SKM-1 treated with dmso at 0.1 percent for 144 hours (cell line): ENCODE measurements around the gene SENP3.

ENCODE experiments used
- DNase-seq: peaks from one replicate; lab custom pipeline; 2025; ENCODE audit not compliant: unreplicated experiment; lab: John Stamatoyannopoulos, UW

The SENP3 gene

DNA sequence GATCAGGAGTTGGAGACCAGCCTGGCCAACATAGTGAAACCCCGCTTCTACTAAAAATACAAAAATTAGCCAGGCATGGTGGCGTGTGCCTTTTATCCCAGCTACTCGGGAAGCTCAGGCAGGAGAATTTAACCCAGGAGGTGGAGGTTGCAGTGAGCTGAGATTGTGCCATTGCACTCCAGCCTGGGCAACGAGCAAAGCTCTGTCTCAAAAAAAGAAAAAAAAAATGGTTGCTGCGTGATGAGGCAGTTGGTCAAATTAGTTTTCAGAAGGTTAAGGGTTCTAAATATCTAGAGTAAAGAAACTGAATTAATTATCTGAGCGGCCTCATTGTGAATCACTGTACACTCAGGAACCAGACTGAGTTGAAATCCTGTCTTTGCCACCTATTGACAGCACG, 14.2 kb downstream of the SENP3 start:
- no peak for DNase-seq

DNA sequence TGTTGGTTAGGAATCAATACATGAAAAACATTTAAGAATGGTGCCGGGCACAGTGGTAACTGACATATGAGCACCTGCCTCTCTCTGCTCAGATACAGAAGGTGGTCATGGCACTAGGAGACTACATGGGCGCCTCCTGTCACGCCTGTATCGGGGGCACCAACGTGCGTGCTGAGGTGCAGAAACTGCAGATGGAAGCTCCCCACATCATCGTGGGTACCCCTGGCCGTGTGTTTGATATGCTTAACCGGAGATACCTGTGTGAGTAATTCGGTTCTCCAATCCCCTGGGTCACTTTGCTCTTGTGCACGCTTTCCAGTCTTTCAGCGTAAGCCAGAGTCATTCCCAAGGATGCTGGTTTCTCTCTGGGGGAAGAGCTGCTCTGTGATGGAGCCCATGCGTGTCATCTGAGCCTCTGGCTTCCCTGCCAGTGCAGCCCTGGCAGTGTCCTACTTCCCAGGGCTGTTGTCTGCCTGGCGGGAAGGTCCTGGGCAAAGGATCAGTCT, 14.8 kb downstream of the SENP3 start:
- DNase-seq: no peak

DNA sequence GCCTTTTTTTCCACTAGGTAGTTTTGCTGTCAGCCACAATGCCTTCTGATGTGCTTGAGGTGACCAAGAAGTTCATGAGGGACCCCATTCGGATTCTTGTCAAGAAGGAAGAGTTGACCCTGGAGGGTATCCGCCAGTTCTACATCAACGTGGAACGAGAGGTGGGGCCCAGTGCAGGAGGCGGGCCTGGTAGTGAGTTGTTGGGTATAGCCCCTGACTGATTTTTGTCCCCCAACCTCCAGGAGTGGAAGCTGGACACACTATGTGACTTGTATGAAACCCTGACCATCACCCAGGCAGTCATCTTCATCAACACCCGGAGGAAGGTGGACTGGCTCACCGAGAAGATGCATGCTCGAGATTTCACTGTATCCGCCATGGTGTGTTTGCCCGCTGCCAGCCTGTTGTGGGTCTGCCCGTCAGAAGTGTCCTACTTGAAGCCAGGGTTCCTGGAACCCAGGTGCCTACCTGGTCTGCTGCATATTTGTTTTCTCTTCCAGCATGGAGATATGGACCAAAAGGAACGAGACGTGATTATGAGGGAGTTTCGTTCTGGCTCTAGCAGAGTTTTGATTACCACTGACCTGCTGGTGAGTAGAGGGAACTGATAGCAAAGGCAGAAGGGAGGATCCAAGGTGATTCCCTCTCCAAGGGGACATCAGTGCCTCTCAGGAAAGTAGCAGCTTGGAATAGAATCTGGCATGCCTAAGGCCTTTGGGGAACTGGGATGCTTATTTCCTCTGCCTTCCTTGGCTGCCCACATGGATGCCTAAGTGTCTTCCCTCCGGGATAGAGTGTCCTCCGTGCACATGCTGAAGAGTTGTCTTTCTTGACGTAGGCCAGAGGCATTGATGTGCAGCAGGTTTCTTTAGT, 15.8 kb downstream of the SENP3 start:
- DNase-seq: no peak

DNA sequence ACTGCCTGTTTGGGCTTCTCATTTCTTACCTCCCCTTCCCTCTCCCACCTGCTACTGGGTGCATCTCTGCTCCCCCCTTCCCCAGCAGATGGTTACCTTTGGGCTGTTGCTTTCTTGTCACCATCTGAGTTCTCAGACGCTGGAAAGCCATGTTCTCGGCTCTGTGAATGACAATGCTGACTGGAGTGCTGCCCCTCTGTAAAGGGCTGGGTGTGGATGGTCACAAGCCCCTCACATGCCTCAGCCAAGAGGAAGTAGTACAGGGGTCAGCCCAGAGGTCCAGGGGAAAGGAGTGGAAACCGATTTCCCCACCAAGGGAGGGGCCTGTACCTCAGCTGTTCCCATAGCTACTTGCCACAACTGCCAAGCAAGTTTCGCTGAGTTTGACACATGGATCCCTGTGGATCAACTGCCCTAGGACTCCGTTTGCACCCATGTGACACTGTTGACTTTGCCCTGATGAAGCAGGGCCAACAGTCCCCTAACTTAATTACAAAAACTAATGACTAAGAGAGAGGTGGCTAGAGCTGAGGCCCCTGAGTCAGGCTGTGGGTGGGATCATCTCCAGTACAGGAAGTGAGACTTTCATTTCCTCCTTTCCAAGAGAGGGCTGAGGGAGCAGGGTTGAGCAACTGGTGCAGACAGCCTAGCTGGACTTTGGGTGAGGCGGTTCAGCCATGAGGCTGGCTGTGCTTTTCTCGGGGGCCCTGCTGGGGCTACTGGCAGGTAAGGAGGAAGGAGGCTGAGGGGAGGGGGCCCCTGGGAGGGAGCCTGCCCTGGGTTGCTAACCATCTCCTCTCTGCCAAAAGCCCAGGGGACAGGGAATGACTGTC, 17.5 kb downstream of the SENP3 start, which contains the start of gene CD68:
CD68 (plus strand) TSS at position 638 of the 833 bp plus-strand sequence; CDS start at position 678, 40 bp downstream.
- peak; percentile 83 for DNase-seq

DNA sequence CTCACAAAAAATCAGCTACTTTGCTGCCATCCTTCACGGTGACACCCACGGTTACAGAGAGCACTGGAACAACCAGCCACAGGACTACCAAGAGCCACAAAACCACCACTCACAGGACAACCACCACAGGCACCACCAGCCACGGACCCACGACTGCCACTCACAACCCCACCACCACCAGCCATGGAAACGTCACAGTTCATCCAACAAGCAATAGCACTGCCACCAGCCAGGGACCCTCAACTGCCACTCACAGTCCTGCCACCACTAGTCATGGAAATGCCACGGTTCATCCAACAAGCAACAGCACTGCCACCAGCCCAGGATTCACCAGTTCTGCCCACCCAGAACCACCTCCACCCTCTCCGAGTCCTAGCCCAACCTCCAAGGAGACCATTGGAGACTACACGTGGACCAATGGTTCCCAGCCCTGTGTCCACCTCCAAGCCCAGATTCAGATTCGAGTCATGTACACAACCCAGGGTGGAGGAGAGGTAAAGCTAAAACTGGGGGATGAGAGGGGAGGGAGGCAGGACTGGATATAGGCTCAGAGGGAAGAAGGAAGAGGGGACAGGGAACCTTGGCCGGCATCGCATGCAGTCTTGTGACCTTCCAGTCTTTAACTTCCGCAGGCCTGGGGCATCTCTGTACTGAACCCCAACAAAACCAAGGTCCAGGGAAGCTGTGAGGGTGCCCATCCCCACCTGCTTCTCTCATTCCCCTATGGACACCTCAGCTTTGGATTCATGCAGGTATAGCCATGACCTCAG, 18.3 kb downstream of the SENP3 start:
- DNase-seq: peak; percentile 55

DNA sequence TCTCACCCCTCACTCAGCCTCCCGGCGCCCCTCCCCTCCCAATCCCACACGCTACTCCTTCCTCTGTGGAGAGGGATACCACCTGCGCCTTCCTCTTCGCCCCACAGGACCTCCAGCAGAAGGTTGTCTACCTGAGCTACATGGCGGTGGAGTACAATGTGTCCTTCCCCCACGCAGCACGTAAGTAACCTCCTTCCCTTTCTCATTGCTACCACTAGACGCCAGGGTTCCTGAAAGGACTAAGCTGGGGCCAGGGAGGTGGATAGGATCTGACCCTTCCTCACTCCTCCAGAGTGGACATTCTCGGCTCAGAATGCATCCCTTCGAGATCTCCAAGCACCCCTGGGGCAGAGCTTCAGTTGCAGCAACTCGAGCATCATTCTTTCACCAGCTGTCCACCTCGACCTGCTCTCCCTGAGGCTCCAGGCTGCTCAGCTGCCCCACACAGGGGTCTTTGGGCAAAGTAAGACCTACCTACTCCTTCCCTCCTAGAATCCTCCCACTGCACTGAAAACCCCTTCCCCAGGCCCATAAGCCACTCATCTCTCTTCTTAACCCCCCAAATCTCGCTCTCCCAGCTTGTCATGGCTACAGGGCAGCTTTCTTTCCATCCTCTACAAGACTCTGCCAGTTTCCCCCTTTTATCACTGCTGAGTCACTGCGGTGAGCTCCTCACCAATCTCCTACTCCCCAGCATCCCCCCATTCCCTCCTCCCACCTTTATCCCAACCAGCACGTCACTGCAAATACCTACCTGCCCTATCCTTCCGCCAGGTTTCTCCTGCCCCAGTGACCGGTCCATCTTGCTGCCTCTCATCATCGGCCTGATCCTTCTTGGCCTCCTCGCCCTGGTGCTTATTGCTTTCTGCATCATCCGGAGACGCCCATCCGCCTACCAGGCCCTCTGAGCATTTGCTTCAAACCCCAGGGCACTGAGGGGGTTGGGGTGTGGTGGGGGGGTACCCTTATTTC, 19.2 kb downstream of the SENP3 start:
- DNase-seq: no peak

DNA sequence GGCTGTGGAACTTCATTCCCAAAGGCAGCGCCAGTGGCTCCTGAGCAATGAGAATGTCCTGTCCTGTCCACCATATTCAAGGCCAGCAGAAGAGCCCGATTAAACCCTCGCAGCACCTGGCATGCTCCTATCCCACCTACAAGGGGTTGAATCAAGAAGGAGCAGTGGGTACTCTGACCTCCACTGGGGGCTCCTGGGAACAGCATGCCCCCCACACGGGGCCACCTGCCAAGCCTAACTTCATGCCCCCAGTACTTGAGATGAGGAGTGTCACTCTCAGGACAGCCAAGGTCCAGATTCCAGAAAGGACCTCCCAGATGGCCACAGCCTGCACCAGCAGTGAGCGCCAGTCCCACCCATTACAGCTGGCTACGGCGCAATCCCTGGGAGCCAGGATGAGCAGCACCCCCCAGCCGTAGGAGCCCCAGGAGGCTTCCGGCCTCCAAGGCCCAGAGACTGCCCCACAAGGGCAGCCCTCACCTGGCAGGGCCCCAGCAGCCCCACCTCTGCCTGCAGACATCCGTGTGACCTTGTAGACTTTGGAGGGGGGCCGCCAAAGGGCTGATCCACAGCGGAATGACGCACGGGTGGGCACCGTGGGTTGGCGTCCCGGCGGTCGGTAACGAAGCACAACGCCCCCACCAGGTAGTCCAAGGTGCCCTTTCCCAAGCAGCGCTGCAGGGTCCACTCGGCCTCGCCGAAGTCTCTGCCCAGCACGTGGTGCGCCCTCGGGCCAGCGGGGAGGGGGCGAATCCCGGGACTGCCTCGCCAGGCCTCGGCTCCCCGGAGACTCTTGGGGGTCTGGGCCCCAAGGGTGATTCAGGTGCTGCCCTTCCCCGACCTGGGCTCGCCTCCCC, 20.9 kb downstream of the SENP3 start:
- no peak for DNase-seq

DNA sequence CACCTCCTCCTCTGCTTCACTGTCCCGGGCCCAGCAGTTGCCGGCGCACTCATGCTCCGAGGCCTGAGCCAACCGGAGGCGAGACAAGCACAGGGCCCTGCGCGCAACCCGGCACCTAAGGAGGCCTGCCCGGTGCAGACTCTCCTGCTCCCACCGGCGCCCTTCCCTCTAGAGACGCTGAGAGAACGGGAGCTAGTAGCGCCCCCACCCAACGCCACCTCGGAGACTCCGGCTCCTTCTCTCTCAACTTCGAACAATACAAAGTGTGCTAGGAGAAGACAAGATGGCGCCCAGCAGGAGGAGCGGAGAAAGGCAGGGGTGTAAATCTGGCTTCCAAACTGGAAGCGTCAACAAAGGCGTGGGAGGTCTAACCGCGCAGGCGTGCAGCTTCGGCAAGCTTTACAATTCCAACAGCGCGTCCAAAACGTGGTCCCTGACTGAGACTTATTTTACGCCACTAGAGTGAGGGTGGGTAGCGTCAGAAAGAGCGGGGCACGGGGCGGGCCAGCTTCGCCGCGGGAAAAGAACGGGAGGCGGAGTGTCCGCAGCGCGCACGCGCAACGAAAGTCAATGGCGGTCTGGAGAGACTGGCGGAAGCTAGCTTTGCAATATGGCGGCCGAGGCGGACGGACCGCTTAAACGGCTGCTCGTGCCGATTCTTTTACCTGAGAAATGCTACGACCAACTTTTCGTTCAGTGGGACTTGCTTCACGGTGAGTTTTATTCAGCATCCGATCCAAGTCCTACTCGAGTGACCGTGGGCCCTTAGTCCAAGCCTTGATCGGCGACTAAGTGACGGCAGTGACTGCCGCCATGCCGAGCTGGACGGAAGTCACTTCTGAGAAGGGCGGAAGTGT, 21.8 kb downstream of the SENP3 start, which contains the start of gene MPDU1:
MPDU1 (plus strand) TSS at position 600 of the 857 bp plus-strand sequence; CDS start at position 611, 11 bp downstream.
- peak; percentile 79 for DNase-seq

DNA sequence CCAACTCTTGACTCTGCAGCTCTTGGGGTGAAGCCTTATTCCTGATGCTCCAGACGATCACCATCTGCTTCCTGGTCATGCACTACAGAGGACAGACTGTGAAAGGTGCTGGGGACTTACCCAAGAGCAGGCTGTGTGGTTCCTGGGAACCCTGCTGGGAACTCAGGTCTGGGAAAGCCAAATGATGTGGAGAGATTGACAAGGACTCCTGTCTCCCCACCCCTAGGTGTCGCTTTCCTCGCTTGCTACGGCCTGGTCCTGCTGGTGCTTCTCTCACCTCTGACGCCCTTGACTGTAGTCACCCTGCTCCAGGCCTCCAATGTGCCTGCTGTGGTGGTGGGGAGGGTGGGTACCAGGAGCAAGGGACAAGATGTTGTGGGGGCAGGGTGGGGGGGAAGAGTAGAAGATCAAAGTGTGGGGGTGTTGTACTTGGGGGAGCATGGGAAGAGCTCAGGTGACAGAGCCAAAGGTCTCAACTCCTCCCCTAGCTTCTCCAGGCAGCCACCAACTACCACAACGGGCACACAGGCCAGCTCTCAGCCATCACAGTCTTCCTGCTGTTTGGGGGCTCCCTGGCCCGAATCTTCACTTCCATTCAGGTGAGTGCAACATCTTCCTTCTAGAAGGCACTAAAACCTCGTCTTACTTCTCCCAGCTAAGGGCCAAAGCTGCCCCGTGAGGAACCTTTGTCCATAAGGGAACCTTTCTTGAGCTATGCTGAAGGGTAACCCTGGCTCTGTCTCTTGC, 25.1 kb downstream of the SENP3 start:
- DNase-seq: no peak

DNA sequence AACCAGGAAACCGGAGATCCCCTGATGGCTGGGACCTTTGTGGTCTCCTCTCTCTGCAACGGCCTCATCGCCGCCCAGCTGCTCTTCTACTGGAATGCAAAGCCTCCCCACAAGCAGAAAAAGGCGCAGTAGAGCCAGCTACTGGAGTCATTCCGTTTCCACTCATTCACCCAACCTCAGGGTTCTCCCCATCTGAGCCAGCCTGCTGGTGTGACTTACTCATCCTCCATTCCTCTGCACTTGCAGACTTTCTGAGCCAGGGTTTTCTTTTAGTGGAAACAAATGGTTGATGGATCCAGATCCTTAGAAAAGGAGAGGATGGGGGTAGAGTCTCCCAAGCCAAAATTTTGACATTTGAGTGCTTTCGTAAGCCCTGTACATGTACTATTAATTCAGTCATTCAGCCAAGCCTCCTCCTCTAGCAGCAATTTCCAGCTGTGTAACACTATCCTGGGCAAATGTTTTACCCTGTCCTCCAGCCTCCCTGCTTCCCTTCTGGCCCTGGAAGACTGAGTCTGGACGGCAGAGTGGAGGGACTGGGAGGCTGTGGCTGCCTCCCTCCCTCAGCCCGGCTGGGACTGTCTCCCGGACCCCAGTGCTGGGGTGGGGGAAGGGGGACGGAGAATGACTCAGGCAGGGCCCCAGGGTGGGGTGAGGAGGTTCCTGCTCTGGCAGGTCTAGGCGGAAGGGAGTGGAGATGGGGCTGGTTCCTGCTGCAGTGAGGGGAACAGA, 25.9 kb downstream of the SENP3 start:
- no peak for DNase-seq

DNA sequence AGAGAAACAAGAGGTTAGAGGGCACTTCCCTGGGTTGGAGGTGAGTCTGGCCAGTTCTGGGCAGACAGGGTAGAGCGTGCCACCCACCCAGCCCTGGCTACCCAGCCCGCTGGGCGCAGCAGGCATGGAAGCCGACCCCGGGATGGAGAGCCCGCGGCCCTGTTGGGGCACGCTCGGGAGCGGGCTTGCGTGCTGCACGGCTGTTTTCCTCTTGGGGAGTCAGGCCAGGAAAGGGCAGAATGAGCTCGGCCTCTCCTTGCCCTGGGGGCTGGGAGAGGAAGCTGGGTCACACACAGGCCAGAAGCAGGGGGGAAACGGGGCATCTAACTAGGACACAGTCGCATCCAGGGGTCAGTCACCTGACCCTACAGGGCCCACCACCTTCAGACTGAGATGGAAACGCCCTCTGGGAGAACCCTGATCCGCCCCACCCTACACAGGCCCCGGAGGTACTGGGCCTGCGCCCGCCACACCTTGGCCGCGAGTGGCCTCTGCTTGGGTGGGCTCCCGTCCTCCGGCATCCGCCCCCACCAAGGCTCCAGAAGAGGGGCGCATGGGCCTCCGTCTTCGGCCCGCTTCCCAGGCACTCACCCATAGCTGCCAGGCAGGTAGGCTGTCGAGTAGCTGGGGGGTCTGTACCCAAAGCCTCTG, 27.0 kb downstream of the SENP3 start:
- no peak for DNase-seq

DNA sequence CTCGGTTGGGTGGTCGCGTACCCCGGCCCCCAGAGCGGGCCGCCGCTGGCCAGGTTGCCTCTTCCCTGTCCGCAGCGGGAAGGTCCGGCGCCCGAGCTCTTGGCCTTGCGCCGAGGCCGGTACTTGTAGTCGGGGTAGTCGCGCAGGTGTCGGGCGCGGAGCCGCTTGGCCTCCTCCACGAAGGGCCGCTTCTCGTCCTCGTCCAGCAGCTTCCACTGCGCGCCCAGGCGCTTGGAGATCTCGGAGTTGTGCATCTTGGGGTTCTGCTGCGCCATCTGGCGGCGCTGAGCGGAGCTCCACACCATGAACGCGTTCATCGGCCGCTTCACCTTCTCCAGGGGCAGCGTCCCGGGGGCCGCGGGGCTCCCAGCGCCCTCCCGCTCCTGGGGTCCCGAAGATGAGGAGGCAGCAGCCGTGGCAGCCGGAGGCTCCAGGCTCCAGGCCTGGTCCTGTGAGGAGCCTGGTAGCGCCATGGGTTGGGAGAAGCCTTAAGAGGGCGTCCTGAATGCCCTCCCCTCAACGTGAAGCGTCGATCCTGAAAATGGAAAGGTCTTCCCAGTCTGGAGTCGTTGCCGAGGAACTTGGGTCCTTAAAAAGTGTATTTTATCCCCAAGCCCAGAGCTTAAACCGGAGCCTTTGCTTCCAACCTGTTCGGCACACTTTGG, 27.6 kb downstream of the SENP3 start:
- no peak for DNase-seq

DNA sequence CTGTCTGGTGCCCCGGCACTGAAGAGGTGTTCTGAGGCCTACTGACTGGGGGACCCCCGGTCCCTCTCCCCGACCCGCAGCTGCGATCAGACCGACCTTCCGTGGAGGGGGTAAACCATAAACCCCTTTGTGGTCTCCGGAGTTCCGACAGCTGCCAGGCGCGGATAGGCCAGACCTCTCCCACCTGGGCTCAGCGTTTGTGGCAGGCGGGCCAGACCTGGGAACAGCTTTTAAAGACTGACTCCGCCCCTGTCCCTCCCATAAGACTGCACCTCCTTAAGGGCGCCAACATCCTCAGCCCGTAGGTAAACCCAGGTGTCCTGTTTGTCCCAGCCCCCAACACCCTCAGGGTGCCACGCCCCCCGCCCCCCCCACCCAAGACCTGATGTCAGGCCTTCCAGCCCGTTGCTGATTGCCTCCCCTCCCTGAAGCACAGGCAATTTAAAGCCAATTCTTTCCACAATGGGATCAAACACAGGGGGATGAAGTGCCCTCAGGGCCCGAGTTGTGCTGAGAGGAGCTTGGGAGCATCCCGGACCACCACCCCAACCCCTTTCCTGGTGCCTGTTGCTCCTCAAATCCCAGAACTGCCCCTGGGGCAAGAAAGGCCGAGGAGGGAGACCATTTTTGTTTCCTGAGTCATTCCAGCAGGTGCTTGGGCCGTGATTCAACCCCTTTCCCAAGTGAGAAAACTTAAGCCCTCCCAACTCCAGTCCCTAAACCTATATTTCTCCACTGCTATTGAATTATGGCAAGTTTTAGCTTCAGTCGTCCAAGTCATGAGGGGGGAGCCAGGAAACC, 28.4 kb downstream of the SENP3 start, which contains the start of gene SOX15:
SOX15 (minus strand) TSS at position 204 of the 801 bp plus-strand sequence. CDS start 418 bp downstream, outside the sequence.
- no peak for DNase-seq

DNA sequence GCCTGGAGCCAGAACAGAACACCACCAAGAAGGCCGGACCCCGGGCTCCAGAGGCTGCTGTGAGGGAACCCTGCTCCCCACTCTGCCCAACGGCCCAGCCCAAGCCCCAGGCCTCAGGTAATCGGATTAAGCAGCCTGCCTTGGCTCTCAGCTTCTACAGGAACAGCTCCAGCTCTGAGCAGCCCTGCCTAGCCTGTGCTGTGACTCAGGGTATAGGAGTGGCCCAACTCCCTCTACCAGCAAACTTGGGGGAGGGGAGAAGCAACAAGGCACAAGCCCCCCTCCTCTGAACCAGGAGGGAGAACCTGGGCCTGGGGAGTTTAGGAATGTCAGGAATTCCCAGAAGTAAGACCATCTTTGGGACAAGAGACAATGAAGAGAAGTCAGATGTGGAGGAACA, 29.0 kb downstream of the SENP3 start:
- DNase-seq: no peak
